ENCODE results near the gene MAGEA8. TPM values are rescaled to one million over a fixed set of nuclear protein-coding genes. Genes with fewer than 3 reads are reported as not detected.

Gene MAGEA8
- total and polyA plus RNA-seq, 2 experiments from 2014 or later = not detected

DNA sequence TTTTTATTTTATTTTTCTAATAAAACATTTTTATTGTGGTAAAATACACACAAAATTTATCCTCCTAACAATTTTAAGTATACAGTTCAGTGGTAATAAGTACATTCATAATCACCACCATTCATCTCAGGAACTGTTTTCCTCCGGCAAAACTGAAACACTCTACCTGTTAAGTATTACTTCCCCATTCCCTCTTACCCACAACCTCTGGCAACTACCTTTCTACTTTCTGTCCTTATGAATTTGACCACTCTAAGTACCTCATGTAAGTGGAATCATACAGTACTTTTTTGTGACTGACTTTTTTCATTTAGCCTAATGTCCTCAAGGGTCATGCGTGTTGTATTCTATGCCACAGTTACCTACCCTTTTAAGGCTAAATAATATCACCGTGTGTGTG, 27.3 kb downstream of the MAGEA8 start:
- WGBS (ENCODE audit: low lambda C conversion rate, missing lambda C conversion rate) = 87% methylated on average over 3 of the region's 3 CpGs
- no peaks in the 10 kb centered on the region for H3K79me2 ChIP-seq
- H3K4me2 ChIP-seq = no peak overlapping the region
- H3K9me2 ChIP-seq (replicated peaks; ENCODE audit: insufficient read depth) = no peaks in the 10 kb centered on the region
- DNase-seq (ENCODE audit: low spot score) = no peak
- no peaks in the 10 kb centered on the region for H3K36me3 ChIP-seq (replicated peaks; ENCODE audit: insufficient read depth, low read depth)
- no peaks in the 10 kb centered on the region for H3K9me3 ChIP-seq (ENCODE audit: low read depth)
- no peaks in the 10 kb centered on the region for H3K27me3 ChIP-seq
- H3K27ac ChIP-seq = no peak overlapping the region
- H3K4me1 ChIP-seq (ENCODE audit: insufficient read depth) = no peaks in the 10 kb centered on the region
- TF ChIP-seq EZH2 (IDR thresholded peaks at IDR 0.05; ENCODE audit: borderline replicate concordance) (no peak), EZH2phosphoT487 (IDR thresholded peaks at IDR 0.05; ENCODE audit: low read depth, severe bottlenecking, unreplicated experiment) (no peak)
- TF ChIP-seq, protein P1, sequence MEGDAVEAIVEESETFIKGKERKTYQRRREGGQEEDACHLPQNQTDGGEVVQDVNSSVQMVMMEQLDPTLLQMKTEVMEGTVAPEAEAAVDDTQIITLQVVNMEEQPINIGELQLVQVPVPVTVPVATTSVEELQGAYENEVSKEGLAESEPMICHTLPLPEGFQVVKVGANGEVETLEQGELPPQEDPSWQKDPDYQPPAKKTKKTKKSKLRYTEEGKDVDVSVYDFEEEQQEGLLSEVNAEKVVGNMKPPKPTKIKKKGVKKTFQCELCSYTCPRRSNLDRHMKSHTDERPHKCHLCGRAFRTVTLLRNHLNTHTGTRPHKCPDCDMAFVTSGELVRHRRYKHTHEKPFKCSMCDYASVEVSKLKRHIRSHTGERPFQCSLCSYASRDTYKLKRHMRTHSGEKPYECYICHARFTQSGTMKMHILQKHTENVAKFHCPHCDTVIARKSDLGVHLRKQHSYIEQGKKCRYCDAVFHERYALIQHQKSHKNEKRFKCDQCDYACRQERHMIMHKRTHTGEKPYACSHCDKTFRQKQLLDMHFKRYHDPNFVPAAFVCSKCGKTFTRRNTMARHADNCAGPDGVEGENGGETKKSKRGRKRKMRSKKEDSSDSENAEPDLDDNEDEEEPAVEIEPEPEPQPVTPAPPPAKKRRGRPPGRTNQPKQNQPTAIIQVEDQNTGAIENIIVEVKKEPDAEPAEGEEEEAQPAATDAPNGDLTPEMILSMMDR (IDR thresholded peaks at IDR 0.05; ENCODE audit: poor library complexity) = no peak
- no peak overlapping the region for H3K4me3 ChIP-seq
- H2AFZ ChIP-seq = no peak overlapping the region
- no peaks in the 10 kb centered on the region for H4K20me1 ChIP-seq (ENCODE audit: insufficient read depth, poor library complexity, severe bottlenecking)

DNA sequence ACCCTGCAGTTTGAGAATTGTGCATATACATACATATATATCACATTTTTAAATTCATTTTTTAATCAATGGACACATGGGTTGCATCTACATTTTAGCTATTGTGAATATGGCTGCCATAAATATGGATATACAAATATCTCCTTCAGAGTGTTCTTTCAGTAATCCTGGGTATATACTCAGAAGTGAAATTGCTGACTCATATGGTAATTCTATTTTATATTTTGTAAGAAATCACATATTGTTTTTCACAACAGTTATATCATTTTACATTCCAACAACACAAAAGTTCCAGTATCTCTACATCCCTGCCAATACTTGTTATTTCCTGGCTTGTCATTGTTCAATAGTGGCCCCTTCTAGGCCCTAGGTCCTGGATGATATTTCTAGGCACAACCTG, 27.7 kb downstream of the MAGEA8 start:
- Histone ChIP-seq H3K4me3 (no peak overlapping the region), H3K4me2 (no peak overlapping the region), H3K4me1 (ENCODE audit: insufficient read depth) (no peaks in the 10 kb centered on the region), H4K20me1 (ENCODE audit: insufficient read depth, poor library complexity, severe bottlenecking) (no peaks in the 10 kb centered on the region), H3K27ac (no peak overlapping the region), H3K36me3 (replicated peaks; ENCODE audit: insufficient read depth, low read depth) (no peaks in the 10 kb centered on the region), H3K27me3 (no peaks in the 10 kb centered on the region), H3K9me2 (replicated peaks; ENCODE audit: insufficient read depth) (no peaks in the 10 kb centered on the region), H3K79me2 (no peaks in the 10 kb centered on the region), H2AFZ (no peak overlapping the region), H3K9me3 (ENCODE audit: low read depth) (no peaks in the 10 kb centered on the region)
- TF ChIP-seq EZH2 (IDR thresholded peaks at IDR 0.05; ENCODE audit: borderline replicate concordance) = no peak
- no peak for TF ChIP-seq EZH2phosphoT487 (IDR thresholded peaks at IDR 0.05; ENCODE audit: low read depth, severe bottlenecking, unreplicated experiment)
- DNase-seq (ENCODE audit: low spot score) = no peak

DNA sequence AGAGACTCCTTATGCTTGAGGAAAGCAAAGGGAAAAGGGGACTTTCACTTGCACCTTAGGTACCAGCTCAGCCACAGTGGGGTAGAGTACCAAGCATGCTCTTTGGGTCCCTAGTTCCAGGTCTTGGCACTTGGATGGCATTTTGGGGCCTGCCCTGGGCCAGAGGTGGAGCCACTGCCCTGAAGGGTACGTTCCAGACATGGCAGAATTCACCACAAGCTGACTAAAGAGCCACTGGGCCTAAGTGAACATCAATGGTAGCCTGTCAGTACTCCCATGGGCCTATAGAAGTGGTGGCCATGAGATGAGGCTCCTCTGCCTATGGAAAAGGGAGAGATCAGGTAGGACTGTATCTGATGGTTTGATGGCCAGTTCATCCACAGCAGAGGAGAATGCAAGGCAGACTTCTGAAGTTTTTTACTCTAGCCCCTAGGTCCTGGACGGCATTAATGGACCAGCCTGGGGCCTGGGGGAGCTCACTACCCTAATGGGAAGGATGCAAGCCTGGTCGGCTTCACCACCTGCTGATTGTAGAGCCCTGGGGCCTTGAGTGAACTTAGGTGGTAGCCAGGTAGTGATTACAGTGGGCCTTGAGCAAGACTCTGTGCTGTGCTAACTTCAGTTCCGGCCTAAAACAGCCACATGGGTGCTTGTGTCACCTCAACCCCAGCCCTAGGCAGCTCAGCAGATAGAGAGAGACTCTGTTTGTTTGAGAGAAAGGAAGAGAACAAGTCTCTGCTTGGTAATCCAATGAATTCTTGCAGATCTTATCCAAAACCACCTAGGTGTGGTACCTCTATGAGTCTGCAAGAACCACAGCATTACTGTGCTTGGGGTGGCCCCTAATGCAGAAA, 28.6 kb downstream of the MAGEA8 start:
- no peak overlapping the region for H3K4me3 ChIP-seq
- H3K79me2 ChIP-seq = no peaks in the 10 kb centered on the region
- H2AFZ ChIP-seq = no peak overlapping the region
- no peak overlapping the region for H3K4me2 ChIP-seq
- H3K9me2 ChIP-seq (replicated peaks; ENCODE audit: insufficient read depth) = no peaks in the 10 kb centered on the region
- TF ChIP-seq EZH2phosphoT487 (IDR thresholded peaks at IDR 0.05; ENCODE audit: low read depth, severe bottlenecking, unreplicated experiment) (no peak), EZH2 (IDR thresholded peaks at IDR 0.05; ENCODE audit: borderline replicate concordance) (no peak)
- TF ChIP-seq, protein P1 (IDR thresholded peaks at IDR 0.05; ENCODE audit: poor library complexity) = no peak
- H3K27ac ChIP-seq = no peak overlapping the region
- H3K27me3 ChIP-seq = no peaks in the 10 kb centered on the region
- H4K20me1 ChIP-seq (ENCODE audit: insufficient read depth, poor library complexity, severe bottlenecking) = no peaks in the 10 kb centered on the region
- no peaks in the 10 kb centered on the region for H3K36me3 ChIP-seq (replicated peaks; ENCODE audit: insufficient read depth, low read depth)
- no peaks in the 10 kb centered on the region for H3K9me3 ChIP-seq (ENCODE audit: low read depth)
- 84% methylated on average over 4 of the region's 4 CpGs for WGBS (ENCODE audit: low lambda C conversion rate, missing lambda C conversion rate)
- DNase-seq (ENCODE audit: low spot score) = no peak
- H3K4me1 ChIP-seq (ENCODE audit: insufficient read depth) = no peaks in the 10 kb centered on the region

DNA sequence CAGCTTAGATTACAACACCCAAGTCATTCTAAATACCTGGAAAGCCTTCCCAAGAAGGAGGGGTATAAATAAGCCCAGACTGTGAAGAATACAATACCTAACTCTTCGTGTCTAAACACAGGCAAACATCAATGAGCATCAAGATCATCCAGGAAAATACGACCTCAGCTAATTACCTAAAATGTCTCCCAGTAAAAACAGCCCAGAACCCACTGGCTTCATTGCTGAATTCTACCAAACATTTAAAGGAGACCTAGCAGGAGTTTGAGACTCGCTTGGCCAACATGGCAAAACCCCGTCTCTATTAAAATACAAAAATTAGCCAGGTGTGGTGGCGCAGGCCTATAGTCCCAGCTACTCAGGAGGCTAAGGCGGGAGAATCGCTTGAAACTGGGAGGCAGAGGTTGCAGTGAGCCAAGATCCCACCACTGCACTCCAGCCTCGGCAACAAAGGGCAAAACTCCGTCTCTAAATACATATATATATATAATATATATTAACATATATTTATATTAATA, 29.3 kb downstream of the MAGEA8 start:
- Histone ChIP-seq H3K4me3 (no peak overlapping the region), H3K9me3 (ENCODE audit: low read depth) (no peaks in the 10 kb centered on the region), H3K27ac (no peak overlapping the region), H3K9me2 (replicated peaks; ENCODE audit: insufficient read depth) (no peaks in the 10 kb centered on the region), H4K20me1 (ENCODE audit: insufficient read depth, poor library complexity, severe bottlenecking) (no peaks in the 10 kb centered on the region), H3K79me2 (no peaks in the 10 kb centered on the region), H3K4me2 (no peak overlapping the region), H3K27me3 (no peaks in the 10 kb centered on the region), H2AFZ (no peak overlapping the region), H3K36me3 (replicated peaks; ENCODE audit: insufficient read depth, low read depth) (no peaks in the 10 kb centered on the region), H3K4me1 (ENCODE audit: insufficient read depth) (no peaks in the 10 kb centered on the region)
- 92% methylated on average over 9 of the region's 9 CpGs for WGBS (ENCODE audit: low lambda C conversion rate, missing lambda C conversion rate)
- no peak for DNase-seq (ENCODE audit: low spot score)
- TF ChIP-seq, protein P1 (IDR thresholded peaks at IDR 0.05; ENCODE audit: poor library complexity) = no peak
- TF ChIP-seq EZH2 (IDR thresholded peaks at IDR 0.05; ENCODE audit: borderline replicate concordance) = no peak
- no peak for TF ChIP-seq EZH2phosphoT487 (IDR thresholded peaks at IDR 0.05; ENCODE audit: low read depth, severe bottlenecking, unreplicated experiment)

Measured in hepatocyte (in vitro differentiated cells).